Measurements from ENCODE around the gene ZSWIM8.
"Not testable (repeated sequence)": the region's sequence is repeated elsewhere in the genome, so short reads cannot be mapped to it uniquely, and the experiment has no call there.

ZSWIM8 gene

GRCh38 chr10:73772281-73773151, 12.9 kb upstream of the ZSWIM8 start:
- peak in 1 of 2 experiments; percentile 49 for DNase-seq

- no peak for DNase-seq
Observed at GRCh38 chr10:73773152-73773879, 12.1 kb upstream of the ZSWIM8 start.

- DNase-seq = peak in 1 of 2 experiments; percentile 44
Observed at GRCh38 chr10:73774637-73775036, 10.8 kb upstream of the ZSWIM8 start.

GRCh38 chr10:73779018-73779417, 6.4 kb upstream of the ZSWIM8 start:
- DNase-seq = no peak

GRCh38 chr10:73779539-73780197, 5.7 kb upstream of the ZSWIM8 start:
- DNase-seq = no peak

- no peak for DNase-seq
Observed at GRCh38 chr10:73780301-73780700, 5.1 kb upstream of the ZSWIM8 start.

- no peak for DNase-seq
Observed at GRCh38 chr10:73780966-73781365, 4.4 kb upstream of the ZSWIM8 start.

GRCh38 chr10:73781548-73781878, 3.9 kb upstream of the ZSWIM8 start:
- no peak for DNase-seq

- DNase-seq = peak; percentile 23 to 60
Observed at GRCh38 chr10:73781879-73782748, 3.3 kb upstream of the ZSWIM8 start, which contains the start of gene CHCHD1. Gene CHCHD1 (plus strand): TSS chr10:73782048. CDS start chr10:73782076, 28 bp downstream.

- no peak for DNase-seq
Observed at GRCh38 chr10:73782749-73783085, 2.7 kb upstream of the ZSWIM8 start.

- no peak for DNase-seq
Observed at GRCh38 chr10:73785721-73786511, 510 bp downstream of the ZSWIM8 start.

- DNase-seq = no peak
Observed at GRCh38 chr10:73786512-73786885, 1.1 kb downstream of the ZSWIM8 start.

GRCh38 chr10:73787031-73787800, 1.8 kb downstream of the ZSWIM8 start:
- not testable (repeated sequence) for DNase-seq

GRCh38 chr10:73788864-73789658, 3.7 kb downstream of the ZSWIM8 start:
- no peak for DNase-seq

GRCh38 chr10:73789659-73790055, 4.3 kb downstream of the ZSWIM8 start:
- no peak for DNase-seq

- no peak for DNase-seq
Observed at GRCh38 chr10:73790886-73791625, 5.7 kb downstream of the ZSWIM8 start.

- no peak for DNase-seq
Observed at GRCh38 chr10:73791871-73792400, 6.5 kb downstream of the ZSWIM8 start.

GRCh38 chr10:73793456-73793855, 8.1 kb downstream of the ZSWIM8 start:
- no peak for DNase-seq

- not testable (repeated sequence) for DNase-seq
Observed at GRCh38 chr10:73795491-73795890, 10.1 kb downstream of the ZSWIM8 start.

Measured in NCI-H524 (cell line).